Neural cell (in vitro differentiated cells): ENCODE measurements around the gene PHF23. TPM values are rescaled to one million over a fixed set of nuclear protein-coding genes. Genes with fewer than 3 reads are reported as not detected.

Source experiments
- H2AFZ ChIP-seq: fragments of 200-600, 300-800 bp; sonication (generic), shearing (Covaris generic); 2 replicates; pipeline ENCODE4 v1.6.0; 2014; ENCODE audit warnings: low read depth, mild to moderate bottlenecking, antibody characterized with exemption, low read length, moderate library complexity
- H3F3A ChIP-seq: fragments of 200-600 bp; shearing (Covaris generic); 2 replicates; pipeline ENCODE4 v1.6.1; 2016; ENCODE audit warnings: mild to moderate bottlenecking, moderate library complexity, mixed read lengths, antibody characterized with exemption, low read length; ENCODE audit not compliant: insufficient read depth, poor library complexity, severe bottlenecking
- H3K27ac ChIP-seq: fragments of 200-600, 300-800 bp; sonication (generic), shearing (Covaris generic); 2 replicates; pipeline ENCODE4 v1.5.1; 2014; ENCODE audit warnings: mild to moderate bottlenecking, low read length, moderate library complexity
- H3K27me3 ChIP-seq: fragments of 300-800, 200-600 bp; sonication (generic), shearing (Covaris generic); 2 replicates; pipeline ENCODE4 v1.6.0; 2014; ENCODE audit warnings: mild to moderate bottlenecking, low read depth, low read length, moderate library complexity; ENCODE audit not compliant: insufficient read depth
- H3K36me3 ChIP-seq: fragments of 300-800, 200-600 bp; sonication (generic), shearing (Covaris generic); 2 replicates; pipeline ENCODE4 v1.5.1; 2014; ENCODE audit warnings: mild to moderate bottlenecking, antibody characterized with exemption, low read length, moderate library complexity; ENCODE audit not compliant: insufficient read depth
- H3K4me2 ChIP-seq: fragments of 300-800, 200-600 bp; sonication (generic), shearing (Covaris generic); 2 replicates; pipeline ENCODE4 v1.6.0; 2014; ENCODE audit warnings: mild to moderate bottlenecking, low read length
- H3K4me3 ChIP-seq: fragments of 300-800, 200-600 bp; sonication (generic), shearing (Covaris generic); 2 replicates; pipeline ENCODE4 v1.5.1; 2014; ENCODE audit warnings: mild to moderate bottlenecking, low read length, moderate library complexity
- H3K79me2 ChIP-seq: fragments of 200-600 bp; shearing (Covaris generic); replicated peaks from 2 replicates; pipeline ENCODE4 v1.6.0; 2014; ENCODE audit warnings: mild to moderate bottlenecking, low read length, moderate library complexity; ENCODE audit not compliant: insufficient read depth
- H3K9ac ChIP-seq: fragments of 300-800, 200-600 bp; sonication (generic), shearing (Covaris generic); 2 replicates; pipeline ENCODE4 v1.6.1; 2016; ENCODE audit warnings: mild to moderate bottlenecking, low read length, mixed read lengths
- H3K9me2 ChIP-seq: fragments of 200-600 bp; shearing (Covaris generic); 2 replicates; pipeline ENCODE4 v1.6.1; 2016; ENCODE audit warnings: mild to moderate bottlenecking, low read length, mixed read lengths; ENCODE audit not compliant: insufficient read depth
- H3K9me3 ChIP-seq: fragments of 200-600, 300-800 bp; sonication (generic), shearing (Covaris generic); 2 replicates; pipeline ENCODE4 v1.6.1; 2016; ENCODE audit warnings: mild to moderate bottlenecking, mixed run types, low read length, moderate library complexity, mixed read lengths
- H4K20me1 ChIP-seq: fragments of 200-600 bp; shearing (Covaris generic); 2 replicates; pipeline ENCODE4 v1.6.1; 2016; ENCODE audit warnings: mild to moderate bottlenecking, mixed run types; ENCODE audit not compliant: insufficient read depth
- CTCF ChIP-seq: fragments of 450-650 bp; IDR thresholded peaks from 2 replicates; pipeline ENCODE4 v1.5.1; 2014; ENCODE audit warnings: antibody characterized with exemption, mild to moderate bottlenecking, moderate library complexity; ENCODE audit not compliant: poor library complexity, severe bottlenecking
- EP300 ChIP-seq: fragments of 450-650 bp; conservative IDR thresholded peaks from 2 replicates; pipeline ENCODE4 v1.6.1; 2014; ENCODE audit warnings: antibody characterized with exemption, mild to moderate bottlenecking, moderate library complexity; ENCODE audit not compliant: poor library complexity, severe bottlenecking
- EZH2 ChIP-seq: fragments of 200-600, 300-800 bp; shearing (Covaris generic), sonication (generic); IDR thresholded peaks from 2 replicates; pipeline ENCODE4 v1.6.1; 2014; ENCODE audit warnings: antibody characterized with exemption, low read length, borderline replicate concordance, mild to moderate bottlenecking; ENCODE audit not compliant: insufficient read depth, poor library complexity, severe bottlenecking
- MXI1 ChIP-seq: fragments of 450-650 bp; conservative IDR thresholded peaks from 2 replicates; pipeline ENCODE4 v1.6.1; 2014; ENCODE audit warnings: antibody characterized with exemption, mild to moderate bottlenecking; ENCODE audit not compliant: poor library complexity, severe bottlenecking
- POLR2AphosphoS5 ChIP-seq: IDR thresholded peaks from 2 replicates; pipeline ENCODE4 v1.6.1; 2012
- RAD21 ChIP-seq: fragments of 450-650 bp; conservative IDR thresholded peaks from 2 replicates; pipeline ENCODE4 v1.6.1; 2014; ENCODE audit warnings: antibody characterized with exemption, mild to moderate bottlenecking, moderate library complexity
- REST ChIP-seq: IDR thresholded peaks from 2 replicates; pipeline ENCODE4 v1.6.1; 2012; ENCODE audit warnings: borderline replicate concordance
- SMC3 ChIP-seq: fragments of 450-650 bp; conservative IDR thresholded peaks from 2 replicates; pipeline ENCODE4 v1.6.1; 2014; ENCODE audit warnings: antibody characterized with exemption, mild to moderate bottlenecking, moderate library complexity; ENCODE audit not compliant: poor library complexity
- TAF1 ChIP-seq: IDR thresholded peaks from 2 replicates; pipeline ENCODE4 v1.6.1; 2012; ENCODE audit warnings: low read depth
- polyA plus RNA-seq: library from polyadenylated mRNA; depleted of rRNA; stranded (reverse); fragments of >200 nt; gene quantifications from 2 replicates; pipeline ENCODE4 v1.2.3, GENCODE V29; 2014

PHF23 gene
- polyA plus RNA-seq, 1 donor from 2014 or later: 55.7 TPM

GRCh38 chr17:7225711-7226331, 13.4 kb downstream of the PHF23 start:
- Histone ChIP-seq H3K4me2 (no peak overlapping the region), H3K9me3 (no peaks in the 10 kb centered on the region), H3K79me2 (peaks cover 11% of the 10 kb centered on the region), H4K20me1 (peaks cover 5% of the 10 kb centered on the region), H3K27me3 (no peaks in the 10 kb centered on the region), H3K9me2 (no peaks in the 10 kb centered on the region), H2AFZ (no peak overlapping the region), H3K9ac (no peak overlapping the region), H3K36me3 (no peaks in the 10 kb centered on the region), H3K27ac (no peak overlapping the region), H3F3A (no peaks in the 10 kb centered on the region), H3K4me3 (no peak overlapping the region)
- TF ChIP-seq SMC3: no peak
- no peak for TF ChIP-seq TAF1
- TF ChIP-seq RAD21: no peak
- TF ChIP-seq CTCF: no peak
- TF ChIP-seq EZH2: no peak
- TF ChIP-seq EP300: no peak
- no peak for TF ChIP-seq REST
- no peak for TF ChIP-seq MXI1
- TF ChIP-seq POLR2AphosphoS5: no peak

- Histone ChIP-seq H3F3A (no peaks in the 10 kb centered on the region), H3K9me3 (no peaks in the 10 kb centered on the region), H3K27me3 (no peaks in the 10 kb centered on the region), H3K36me3 (no peaks in the 10 kb centered on the region), H4K20me1 (no peaks in the 10 kb centered on the region), H3K9me2 (no peaks in the 10 kb centered on the region), H3K4me3 (no peak overlapping the region), H3K9ac (no peak overlapping the region), H3K79me2 (no peaks in the 10 kb centered on the region), H3K27ac (no peak overlapping the region), H3K4me2 (no peak overlapping the region), H2AFZ (no peak overlapping the region)
- TF ChIP-seq RAD21: no peak
- TF ChIP-seq POLR2AphosphoS5: no peak
- TF ChIP-seq EP300: no peak
- no peak for TF ChIP-seq EZH2
- no peak for TF ChIP-seq SMC3
- no peak for TF ChIP-seq REST
- TF ChIP-seq TAF1: no peak
- no peak for TF ChIP-seq MXI1
- no peak for TF ChIP-seq CTCF
These were observed 14.6 kb downstream of the PHF23 start for GRCh38 chr17:7224661-7225111.
